Central memory CD8-positive, alpha-beta T cell (primary cell): ENCODE results near the gene SPEG.

Experiments used
- ATAC-seq: fragments of 150-1000 bp; cut with Tn5 transposase; replicated peaks from 2 replicates; pipeline ENCODE4 v1.10.0; 2022; ENCODE audit warnings: mild to moderate bottlenecking, moderate FRiP score, moderate number of reproducible peaks; ENCODE audit not compliant: poor library complexity, severe bottlenecking; ENCODE audit errors: extremely low read depth
- DNase-seq, 2 donors: peaks; one replicate each; pipeline ENCODE4 v3.0.0; 2021; ENCODE audit warnings: low spot score in 2 of 2
- H3K27ac Mint-ChIP-seq: one replicate; pipeline ENCODE4 v1.8.0; 2022; ENCODE audit warnings: low read depth, mild to moderate bottlenecking, moderate library complexity, mixed read lengths
- H3K27me3 Mint-ChIP-seq: one replicate; pipeline ENCODE4 v1.8.0; 2022; ENCODE audit warnings: mixed read lengths
- H3K36me3 Mint-ChIP-seq: one replicate; pipeline ENCODE4 v1.8.0; 2022; ENCODE audit warnings: mild to moderate bottlenecking, moderate library complexity, mixed read lengths; ENCODE audit not compliant: insufficient read depth
- H3K4me1 Mint-ChIP-seq: one replicate; pipeline ENCODE4 v1.8.0; 2022; ENCODE audit warnings: mixed read lengths
- H3K4me3 Mint-ChIP-seq: one replicate; pipeline ENCODE4 v1.8.0; 2022; ENCODE audit warnings: mild to moderate bottlenecking, moderate library complexity, mixed read lengths
- H3K9me3 Mint-ChIP-seq: one replicate; pipeline ENCODE4 v1.8.0; 2022; ENCODE audit warnings: mixed read lengths

The SPEG gene

DNA sequence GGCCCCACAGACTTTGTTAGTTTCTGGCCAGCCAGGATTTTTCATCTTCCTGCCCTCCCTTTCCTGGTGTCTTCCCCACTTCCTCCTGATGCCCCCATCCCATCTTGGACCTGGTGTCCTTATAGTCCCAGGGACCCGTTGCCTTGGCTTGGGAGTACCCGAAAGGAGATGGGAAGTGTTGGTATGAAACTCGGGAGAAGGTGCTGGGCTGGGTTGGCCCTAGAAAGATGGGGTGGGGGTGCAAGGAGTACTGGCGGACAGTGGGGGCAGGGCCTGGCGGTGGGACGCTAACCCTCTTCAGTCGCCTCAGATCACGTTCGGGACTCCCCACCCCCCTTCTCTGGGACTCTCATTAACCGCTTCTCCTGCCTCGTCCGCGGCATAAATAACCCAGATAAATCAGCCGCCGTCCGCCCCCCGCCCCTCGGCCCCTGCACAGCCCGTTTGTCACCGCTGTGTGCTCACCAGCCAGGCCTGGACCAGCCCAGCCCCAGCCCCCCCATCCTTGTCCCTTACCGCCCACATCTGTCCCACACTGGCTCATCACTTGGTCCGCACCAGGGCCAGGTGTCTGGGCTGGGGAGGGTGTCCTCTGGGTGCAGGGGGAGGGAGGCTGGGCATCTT, 76.0 kb downstream of the SPEG start:
- DNase-seq = no peak

DNA sequence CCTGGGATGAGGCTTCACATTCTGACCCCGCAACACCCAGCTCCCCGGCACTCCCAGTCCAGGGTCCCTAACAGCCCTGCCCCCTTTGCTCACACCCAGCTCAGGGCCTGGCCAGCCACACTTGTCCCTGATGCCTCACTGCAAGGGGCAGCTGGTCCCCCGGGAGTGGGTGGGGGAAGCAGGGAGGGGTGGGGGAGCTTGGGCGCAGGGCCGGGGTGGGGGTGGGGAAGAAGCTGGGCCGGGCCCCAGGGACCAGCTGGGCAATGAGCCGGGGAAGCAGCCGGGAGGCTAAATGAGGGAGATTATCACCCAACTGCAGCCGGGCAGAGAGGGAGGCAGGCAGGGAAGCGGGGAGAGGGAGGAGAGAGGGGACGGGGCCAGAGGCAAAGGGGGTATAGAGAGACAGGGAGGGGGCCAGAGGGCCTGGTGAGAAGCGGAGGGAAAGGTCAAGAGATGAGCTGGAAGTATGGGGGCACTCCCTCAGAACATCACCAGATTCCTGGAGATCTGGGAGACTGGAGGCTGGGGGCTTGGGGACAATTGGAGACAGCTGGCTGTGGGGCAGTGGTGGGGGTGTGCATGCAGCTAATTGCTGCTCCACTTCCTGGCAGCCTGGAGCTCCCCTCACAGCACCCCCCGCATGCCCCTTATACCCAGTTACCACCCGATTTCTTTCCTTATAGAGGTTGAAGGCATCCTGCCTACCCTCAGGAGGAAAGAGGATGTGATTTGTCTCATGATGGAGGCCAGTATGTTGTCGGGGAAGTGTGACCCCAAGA, 77.1 kb downstream of the SPEG start:
- DNase-seq (no peak), ATAC-seq (no peak)
- no peaks in the 10 kb centered on the region for H3K9me3 Mint-ChIP-seq
- H3K4me1 Mint-ChIP-seq = peaks cover 31% of the 10 kb centered on the region
- peaks cover 83% of the 10 kb centered on the region for H3K27me3 Mint-ChIP-seq
- H3K36me3 Mint-ChIP-seq = peaks cover under 1% of the 10 kb centered on the region
- no peak overlapping the region for H3K4me3 Mint-ChIP-seq
- H3K27ac Mint-ChIP-seq = no peak overlapping the region

More for the DNA sequence above, 76.0 kb downstream of the SPEG start:
- H3K9me3 Mint-ChIP-seq = no peaks in the 10 kb centered on the region
- H3K27ac Mint-ChIP-seq = no peak overlapping the region
- peak overlapping the region; percentile 56 for H3K4me3 Mint-ChIP-seq
- peaks cover 3% of the 10 kb centered on the region for H3K36me3 Mint-ChIP-seq
- H3K27me3 Mint-ChIP-seq = peaks cover 72% of the 10 kb centered on the region
- H3K4me1 Mint-ChIP-seq = peaks cover 31% of the 10 kb centered on the region
- no peak for ATAC-seq

DNA sequence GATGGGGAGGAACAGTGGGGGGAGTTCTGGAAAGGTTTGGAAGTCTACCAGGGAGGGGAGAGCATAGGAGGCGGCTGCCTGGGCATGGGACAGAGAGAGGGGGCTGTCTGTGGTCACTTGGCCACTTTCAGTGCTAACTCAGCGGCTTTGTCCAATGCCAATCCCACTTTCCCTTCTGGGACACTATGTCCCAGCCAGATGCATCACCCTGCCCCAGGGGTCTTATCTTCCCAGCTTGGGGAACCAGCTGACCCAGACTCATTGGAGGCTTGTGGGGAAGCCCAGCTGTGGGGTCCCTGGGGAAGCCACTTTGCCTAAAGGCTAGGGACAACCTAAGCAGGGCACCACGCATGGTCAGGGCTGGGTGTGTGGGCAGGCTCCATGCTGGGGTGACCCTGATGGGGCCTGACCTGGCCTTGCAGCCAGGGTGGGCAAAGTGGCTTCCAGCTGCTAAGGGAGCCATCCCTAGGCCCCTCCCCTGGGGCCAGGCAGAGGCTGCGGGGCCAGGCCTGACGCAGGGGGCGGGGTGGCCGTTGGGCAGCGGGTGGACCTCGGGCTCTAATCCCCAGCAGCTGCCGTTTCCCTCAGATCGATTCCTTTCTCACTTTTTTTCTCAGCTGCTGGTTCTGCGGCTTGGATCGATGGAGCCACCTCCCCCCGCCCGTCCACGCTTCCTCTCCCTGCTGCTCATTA, 78.0 kb downstream of the SPEG start:
- Mint-ChIP-seq H3K27ac (no peak overlapping the region), H3K9me3 (no peaks in the 10 kb centered on the region), H3K27me3 (peaks cover 88% of the 10 kb centered on the region), H3K36me3 (no peaks in the 10 kb centered on the region), H3K4me1 (peaks cover 31% of the 10 kb centered on the region), H3K4me3 (no peak overlapping the region)
- ATAC-seq = no peak
- DNase-seq = no peak

DNA sequence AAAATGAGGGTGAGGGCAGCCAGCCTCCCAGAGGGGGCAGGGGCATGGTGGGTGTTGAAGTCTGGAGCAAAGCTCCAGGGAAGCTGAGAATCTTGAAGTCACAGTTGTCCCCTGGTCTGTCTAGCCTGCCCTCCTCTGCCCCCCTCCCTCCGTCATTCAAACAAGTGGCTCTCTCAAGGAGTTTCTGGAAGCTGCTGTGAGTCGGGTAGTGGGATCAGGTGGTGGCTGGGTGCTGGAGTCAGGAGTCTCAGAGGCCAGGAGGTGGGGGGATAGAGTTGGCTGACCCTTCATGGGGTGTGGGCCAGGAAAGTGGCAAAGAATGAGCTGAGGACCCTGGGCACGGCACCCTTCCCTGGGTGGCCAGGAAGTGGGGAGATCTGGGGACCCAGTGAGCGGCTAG, 79.1 kb downstream of the SPEG start:
- H3K27me3 Mint-ChIP-seq = peaks cover 95% of the 10 kb centered on the region
- no peak overlapping the region for H3K27ac Mint-ChIP-seq
- peak overlapping the region; percentile 34 for H3K4me3 Mint-ChIP-seq
- no peaks in the 10 kb centered on the region for H3K9me3 Mint-ChIP-seq
- no peaks in the 10 kb centered on the region for H3K36me3 Mint-ChIP-seq
- ATAC-seq (no peak), DNase-seq (no peak)
- H3K4me1 Mint-ChIP-seq = peaks cover 31% of the 10 kb centered on the region

DNA sequence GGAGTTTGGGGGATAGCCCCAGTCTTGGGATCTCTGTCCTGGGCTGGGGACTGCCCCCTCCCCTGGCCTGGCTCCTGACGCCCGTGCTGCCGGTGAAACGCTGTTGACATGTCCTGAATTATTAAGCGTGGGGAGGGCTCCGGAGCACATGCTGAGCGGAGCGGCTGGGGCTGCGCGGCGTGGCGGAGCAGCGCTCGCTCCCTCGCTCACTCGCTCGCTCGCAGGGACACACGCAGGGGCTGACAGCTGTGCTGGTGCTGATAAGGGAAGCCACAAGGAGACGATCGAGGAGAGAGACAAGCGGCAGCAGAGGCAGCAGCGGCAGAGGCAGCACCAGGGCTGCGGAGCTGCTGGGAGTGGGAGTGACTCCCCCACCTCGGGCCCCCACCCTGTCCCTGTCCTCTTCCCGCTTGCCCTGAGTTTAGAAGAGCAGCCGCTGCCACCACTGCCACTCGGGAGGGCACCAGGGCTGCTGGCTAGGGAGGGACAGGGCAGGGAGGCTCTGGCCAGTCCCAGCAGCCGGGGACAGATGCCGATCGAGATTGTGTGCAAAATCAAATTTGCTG, 79.6 kb downstream of the SPEG start, which contains the start of gene ASIC4:
ASIC4 (plus strand) TSS at position 287 of the 566 bp plus-strand sequence; CDS start at position 530, 243 bp downstream.
- DNase-seq (no peak), ATAC-seq (no peak)
- H3K27me3 Mint-ChIP-seq = peaks cover 99% of the 10 kb centered on the region
- no peaks in the 10 kb centered on the region for H3K36me3 Mint-ChIP-seq
- H3K4me1 Mint-ChIP-seq = peaks cover 31% of the 10 kb centered on the region
- no peaks in the 10 kb centered on the region for H3K9me3 Mint-ChIP-seq
- H3K27ac Mint-ChIP-seq = no peak within 1 kb of the TSS
- H3K4me3 Mint-ChIP-seq = peak within 1 kb of the TSS; percentile 34

DNA sequence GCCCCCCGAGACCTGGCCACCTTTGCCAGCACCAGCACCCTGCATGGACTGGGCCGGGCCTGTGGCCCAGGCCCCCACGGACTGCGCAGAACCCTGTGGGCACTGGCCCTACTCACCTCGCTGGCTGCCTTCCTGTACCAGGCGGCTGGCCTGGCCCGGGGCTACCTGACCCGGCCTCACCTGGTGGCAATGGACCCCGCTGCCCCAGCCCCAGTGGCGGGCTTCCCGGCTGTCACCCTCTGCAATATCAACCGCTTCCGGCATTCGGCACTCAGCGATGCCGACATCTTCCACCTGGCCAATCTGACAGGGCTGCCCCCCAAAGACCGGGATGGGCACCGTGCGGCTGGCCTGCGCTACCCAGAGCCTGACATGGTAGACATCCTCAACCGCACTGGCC, 80.2 kb downstream of the SPEG start:
- H3K9me3 Mint-ChIP-seq = no peaks in the 10 kb centered on the region
- no peak for DNase-seq
- H3K4me3 Mint-ChIP-seq = no peak overlapping the region
- peaks cover 26% of the 10 kb centered on the region for H3K4me1 Mint-ChIP-seq
- H3K27me3 Mint-ChIP-seq = peaks cover 99% of the 10 kb centered on the region
- no peak for ATAC-seq
- no peak overlapping the region for H3K27ac Mint-ChIP-seq
- no peaks in the 10 kb centered on the region for H3K36me3 Mint-ChIP-seq

DNA sequence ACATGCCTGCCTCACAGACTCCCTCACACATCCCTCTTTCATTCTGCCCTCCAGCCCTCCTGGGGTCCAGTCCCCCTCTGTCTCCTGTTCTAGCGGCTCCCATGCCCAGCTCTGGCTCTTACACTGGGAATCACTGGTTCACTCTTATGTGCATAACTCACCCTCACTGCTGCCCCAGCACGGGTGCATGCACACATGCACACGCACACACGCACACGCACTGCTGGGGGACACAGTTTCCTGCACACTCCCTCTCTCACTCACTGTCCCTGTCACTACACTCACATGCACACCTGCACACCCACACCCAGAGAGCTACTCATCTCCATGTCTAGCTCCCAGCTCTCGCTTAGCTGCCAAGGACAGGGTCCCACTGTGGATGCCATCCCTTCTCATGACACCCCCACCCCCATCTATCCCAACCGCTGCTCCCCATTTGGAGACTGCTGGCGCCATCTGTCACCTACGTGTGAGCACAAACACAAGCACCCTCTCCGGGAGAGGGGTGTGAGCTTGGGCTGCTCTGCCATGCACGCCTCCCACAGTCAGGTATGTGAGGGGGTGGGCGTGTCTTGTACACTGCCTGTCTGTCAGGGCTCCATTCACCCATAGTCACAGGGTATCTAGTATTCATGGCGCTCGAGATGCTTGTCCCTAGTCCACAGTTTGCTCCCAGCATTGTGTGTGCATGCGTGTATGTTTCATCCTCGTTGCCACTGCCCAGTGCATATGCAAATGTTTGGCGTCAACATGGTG, 81.4 kb downstream of the SPEG start:
- no peak for ATAC-seq
- peaks cover 2% of the 10 kb centered on the region for H3K36me3 Mint-ChIP-seq
- peaks cover 99% of the 10 kb centered on the region for H3K27me3 Mint-ChIP-seq
- no peaks in the 10 kb centered on the region for H3K9me3 Mint-ChIP-seq
- no peak overlapping the region for H3K27ac Mint-ChIP-seq
- no peak overlapping the region for H3K4me3 Mint-ChIP-seq
- H3K4me1 Mint-ChIP-seq = peaks cover 14% of the 10 kb centered on the region
- no peak for DNase-seq

DNA sequence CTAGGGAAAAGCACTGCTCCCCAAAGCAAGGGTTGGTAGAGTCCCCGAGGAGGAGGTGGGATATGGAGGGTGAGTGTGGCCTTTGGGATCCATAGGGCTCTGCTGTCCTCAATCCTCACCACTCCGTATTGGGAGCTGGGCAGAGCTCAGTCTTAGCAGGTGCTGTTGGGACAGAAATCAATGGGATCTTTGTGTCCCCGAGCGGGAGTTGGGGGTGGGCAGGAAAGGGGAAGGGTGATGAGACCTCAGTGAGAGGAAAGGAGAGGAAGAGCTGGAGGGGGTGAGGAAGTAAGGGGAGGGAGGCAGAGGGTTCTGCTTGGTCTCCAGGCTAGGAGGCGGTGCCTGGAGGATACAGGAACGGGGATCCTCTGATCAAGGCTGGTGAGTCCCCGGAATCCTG, 82.2 kb downstream of the SPEG start:
- H3K36me3 Mint-ChIP-seq = peaks cover 2% of the 10 kb centered on the region
- H3K4me3 Mint-ChIP-seq = no peak overlapping the region
- no peaks in the 10 kb centered on the region for H3K9me3 Mint-ChIP-seq
- DNase-seq = no peak
- H3K27ac Mint-ChIP-seq = no peak overlapping the region
- H3K4me1 Mint-ChIP-seq = peaks cover 19% of the 10 kb centered on the region
- peaks cover 99% of the 10 kb centered on the region for H3K27me3 Mint-ChIP-seq
- no peak for ATAC-seq

DNA sequence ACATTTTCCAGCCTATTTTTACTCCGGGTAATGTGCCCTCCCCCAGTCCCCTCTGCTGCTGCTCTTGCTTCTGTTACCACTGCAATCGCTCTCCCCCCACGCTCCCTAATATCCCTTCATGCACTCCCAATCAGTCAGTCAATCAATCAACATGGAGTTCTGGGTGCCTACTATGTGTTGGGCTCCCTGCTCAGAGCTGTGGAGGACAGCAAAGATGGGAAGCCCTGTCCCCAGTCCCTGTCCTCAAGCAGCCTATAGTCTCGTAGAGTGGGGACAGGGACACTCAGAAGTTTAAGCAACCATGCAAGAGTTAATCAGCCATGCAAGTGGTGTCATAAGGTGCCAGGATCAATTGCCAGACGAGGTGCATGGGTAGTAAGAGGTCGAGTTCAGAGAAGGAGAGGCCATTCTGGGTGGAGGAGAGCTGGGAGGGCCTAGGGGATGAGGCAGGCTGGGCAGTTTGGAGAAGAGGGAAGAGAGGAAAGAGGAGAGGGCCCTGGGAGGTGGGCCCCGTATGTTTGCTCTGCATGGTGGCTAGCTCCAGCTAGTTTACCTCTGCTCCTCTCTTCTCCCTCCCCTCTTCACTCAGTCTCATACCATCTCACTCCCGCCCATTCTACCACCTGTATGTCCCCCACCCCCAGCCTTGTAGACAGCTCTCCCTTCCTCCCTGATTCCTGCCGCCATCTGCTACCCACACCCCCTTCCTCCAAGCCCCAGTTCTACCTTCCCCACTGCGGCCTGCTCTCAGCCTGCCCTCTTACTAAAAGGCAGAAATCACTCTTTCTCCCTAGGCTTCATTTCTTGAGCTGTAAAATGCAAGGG, 83.5 kb downstream of the SPEG start:
- H3K4me3 Mint-ChIP-seq = no peak overlapping the region
- peaks cover 94% of the 10 kb centered on the region for H3K27me3 Mint-ChIP-seq
- DNase-seq (no peak), ATAC-seq (no peak)
- H3K36me3 Mint-ChIP-seq = peaks cover 4% of the 10 kb centered on the region
- no peaks in the 10 kb centered on the region for H3K9me3 Mint-ChIP-seq
- H3K4me1 Mint-ChIP-seq = peaks cover 20% of the 10 kb centered on the region
- no peak overlapping the region for H3K27ac Mint-ChIP-seq

DNA sequence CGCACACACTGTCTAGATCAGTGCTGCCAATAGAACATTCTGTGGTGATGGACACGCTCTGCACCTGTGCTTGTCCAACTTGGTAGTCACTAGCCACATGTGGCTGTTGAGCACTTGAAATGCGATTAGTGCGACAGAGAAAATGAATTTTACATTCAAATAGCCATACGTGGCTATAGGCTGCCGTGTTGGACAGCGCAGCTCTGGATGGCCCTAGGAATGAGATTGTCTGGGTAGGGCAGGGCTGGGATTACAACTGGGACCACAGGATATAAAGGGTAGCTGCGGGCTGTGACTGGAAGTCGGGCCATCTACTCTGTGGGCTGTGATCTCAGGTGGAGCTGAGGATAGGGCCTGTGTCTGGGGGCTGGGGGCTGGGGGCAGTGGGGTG, 84.9 kb downstream of the SPEG start:
- peaks cover 94% of the 10 kb centered on the region for H3K27me3 Mint-ChIP-seq
- peaks cover 9% of the 10 kb centered on the region for H3K4me1 Mint-ChIP-seq
- no peak overlapping the region for H3K4me3 Mint-ChIP-seq
- peaks cover 4% of the 10 kb centered on the region for H3K36me3 Mint-ChIP-seq
- no peaks in the 10 kb centered on the region for H3K9me3 Mint-ChIP-seq
- no peak overlapping the region for H3K27ac Mint-ChIP-seq
- DNase-seq (no peak), ATAC-seq (no peak)

DNA sequence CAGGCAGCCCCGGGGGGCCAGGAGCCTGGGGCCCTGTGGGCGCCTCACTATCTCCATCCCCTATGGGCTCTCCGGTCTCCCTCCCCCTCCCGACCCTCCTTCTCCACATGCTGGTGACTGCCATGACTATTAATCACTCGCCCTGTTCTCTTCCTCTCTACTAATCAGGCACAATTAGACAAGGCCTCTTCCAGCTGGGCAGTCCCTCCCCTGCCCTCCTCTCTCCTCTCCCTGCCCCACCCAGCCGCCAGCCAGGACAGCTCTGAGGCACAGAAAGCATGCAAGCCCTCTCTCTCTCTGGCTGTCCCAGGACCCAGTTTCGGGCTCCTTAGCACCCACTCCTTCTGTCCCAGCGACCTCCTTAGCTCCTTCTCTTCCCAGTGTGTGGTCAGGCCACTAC, 85.4 kb downstream of the SPEG start:
- DNase-seq (no peak), ATAC-seq (no peak)
- Mint-ChIP-seq H3K4me3 (no peak overlapping the region), H3K36me3 (peaks cover 4% of the 10 kb centered on the region), H3K4me1 (peaks cover 9% of the 10 kb centered on the region), H3K9me3 (no peaks in the 10 kb centered on the region), H3K27me3 (peaks cover 95% of the 10 kb centered on the region), H3K27ac (no peak overlapping the region)
